B cell (primary cell): ENCODE results near the gene IBTK.

Experiments used
- CTCF ChIP-seq: fragments of 200-600 bp; IDR thresholded peaks from one replicate; pipeline ENCODE4 v1.8.0; 2022; ENCODE audit warnings: antibody characterized with exemption, mild to moderate bottlenecking
- EZH2 ChIP-seq: IDR thresholded peaks from 2 replicates; pipeline ENCODE4 v1.6.1; 2012; ENCODE audit warnings: borderline replicate concordance, low read depth, mild to moderate bottlenecking, moderate library complexity, low read length; ENCODE audit not compliant: insufficient read depth, poor library complexity, severe bottlenecking

- TF ChIP-seq CTCF (no peak), EZH2 (no peak)
Measured at GRCh38 chr6:82204020-82204419, 43.5 kb downstream of the IBTK start.
